ENCODE measurements around the gene FOXO3B.
"Not testable (repeated sequence)": the region's sequence is repeated elsewhere in the genome, so short reads cannot be mapped to it uniquely, and the experiment has no call there.

DNA sequence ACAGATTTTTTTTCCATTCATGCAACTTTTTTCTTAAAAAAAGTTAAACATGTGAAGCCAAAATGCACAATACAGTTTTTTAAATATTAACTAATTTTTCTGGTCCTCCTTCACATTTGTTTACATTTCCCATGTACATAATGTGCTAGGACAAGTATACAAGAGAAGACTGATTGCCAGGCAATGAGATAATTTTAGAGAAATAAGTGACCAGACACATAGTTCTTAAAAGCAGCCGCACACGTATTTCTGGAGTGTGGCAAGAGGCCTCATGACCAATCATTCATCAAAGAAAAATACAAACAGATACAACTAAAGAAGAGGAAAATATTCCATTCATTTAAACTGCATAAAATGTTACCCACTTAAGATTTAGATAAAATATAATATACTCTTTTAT, 15.8 kb downstream of the FOXO3B start:
- TF ChIP-seq CTCF (conservative IDR thresholded peaks at IDR 0.05 in 1 of 2, IDR thresholded peaks at IDR 0.05 in 1 of 2; ENCODE audit: extremely low read depth in 1 of 2, insufficient read depth in 1 of 2, low read depth in 1 of 2, low read length in 2 of 2); EZH2 (IDR thresholded peaks at IDR 0.05; ENCODE audit: borderline replicate concordance, low read length): not testable (repeated sequence)
